Upper lobe of right lung (tissue), 1 donor: ENCODE results near the gene LMBR1. TPM values are rescaled to one million over a fixed set of nuclear protein-coding genes. Genes with fewer than 3 reads are reported as not detected.

Experiments
- ATAC-seq: fragments of 200-7000 bp; cut with Tn5 transposase; one replicate; pipeline ENCODE4 v1.9.1; 2020; ENCODE audit warnings: mild to moderate bottlenecking, moderate library complexity
- DNase-seq: peaks from one replicate; pipeline ENCODE4 v3.0.0-alpha.2; 2020
- H3K27ac ChIP-seq: fragments of 200-600 bp; one replicate; pipeline ENCODE4 v1.8.0; 2022
- H3K27me3 ChIP-seq: fragments of 200-600 bp; one replicate; pipeline ENCODE4 v1.8.0; 2022; ENCODE audit warnings: mild to moderate bottlenecking
- H3K36me3 ChIP-seq: fragments of 200-600 bp; one replicate; pipeline ENCODE4 v1.8.0; 2022
- H3K4me1 ChIP-seq: fragments of 200-600 bp; one replicate; pipeline ENCODE4 v1.8.0; 2022
- H3K4me3 ChIP-seq: fragments of 200-600 bp; one replicate; pipeline ENCODE4 v1.8.0; 2022; ENCODE audit warnings: mild to moderate bottlenecking
- H3K9me3 ChIP-seq: fragments of 200-600 bp; one replicate; pipeline ENCODE4 v1.8.0; 2022
- CTCF ChIP-seq: fragments of 200-600 bp; IDR thresholded peaks from one replicate; pipeline ENCODE4 v1.8.0; 2022; ENCODE audit warnings: antibody characterized with exemption
- intact Hi-C: fragments of 100-400 bp; cut with DNase I; formaldehyde crosslinking; loops from one replicate; pipeline ENCODE4 v1.11.0; 2022
- total RNA-seq: library from RNA; stranded (reverse); fragmentation: NEBNext Ultra II Directional; extraction: Animal tissue kit (Norgen Biotek cat#: 25700); gene quantifications from one replicate; pipeline ENCODE4 v1.2.1, GENCODE V29; 2021
- donor health status: DM: no; HTN: yes; CAD: no; lungs with severe emphysema.

Gene LMBR1
- total RNA-seq, 1 donor from 2014 or later, result 70.5 TPM

DNA sequence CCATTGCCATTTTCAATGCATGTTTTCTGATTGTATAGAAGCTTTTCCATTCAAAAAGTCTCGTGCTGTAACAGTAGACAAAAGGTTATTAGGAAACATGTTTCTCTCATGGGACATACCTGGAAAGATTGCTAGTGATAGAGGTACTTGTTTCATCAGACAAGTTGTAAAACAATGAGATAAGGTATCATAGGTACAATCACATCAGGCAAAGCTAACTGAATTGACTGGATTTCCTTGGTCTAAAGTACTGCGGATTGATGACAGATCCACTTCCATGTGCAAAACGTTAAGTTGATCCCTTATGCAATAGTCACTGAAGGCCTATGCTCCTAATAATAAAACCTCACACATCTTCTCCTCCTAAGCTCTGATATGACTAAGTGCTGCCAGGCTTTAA lies 258.9 kb downstream of the LMBR1 start:
- Histone ChIP-seq H3K4me3 (no peak overlapping the region), H3K4me1 (peaks cover 5% of the 10 kb centered on the region), H3K36me3 (no peaks in the 10 kb centered on the region), H3K27me3 (no peaks in the 10 kb centered on the region), H3K27ac (no peak overlapping the region), H3K9me3 (no peaks in the 10 kb centered on the region)
- TF ChIP-seq CTCF, result no peak
- DNase-seq, result no peak
- ATAC-seq, result no peak
- intact Hi-C loops, result no loop called here

DNA sequence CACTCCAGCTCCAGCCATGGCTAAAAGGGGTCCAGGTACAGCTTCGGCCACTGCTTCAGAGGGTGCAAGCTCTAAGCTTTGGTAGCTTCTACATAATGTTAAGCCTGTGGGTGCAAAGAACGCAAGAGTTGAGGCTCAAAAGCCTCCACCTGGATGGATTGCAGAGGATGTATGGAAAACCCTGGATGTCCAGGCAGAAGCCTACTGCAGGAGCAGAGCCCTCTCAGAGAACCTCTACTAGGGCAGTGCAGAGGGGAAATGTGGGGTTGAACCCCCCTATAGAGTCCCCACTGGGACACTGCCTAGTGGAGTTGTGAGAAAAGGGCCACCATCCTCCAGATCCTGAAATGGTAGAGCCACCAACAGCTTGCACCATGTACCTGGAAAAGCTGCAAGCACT lies 263.1 kb downstream of the LMBR1 start:
- no peaks in the 10 kb centered on the region for H3K9me3 ChIP-seq
- no peak for DNase-seq
- no peaks in the 10 kb centered on the region for H3K27me3 ChIP-seq
- intact Hi-C loops, result no loop called here
- ATAC-seq, result no peak
- no peak for TF ChIP-seq CTCF
- H3K27ac ChIP-seq, result no peak overlapping the region
- H3K4me3 ChIP-seq, result no peak overlapping the region
- H3K36me3 ChIP-seq, result no peaks in the 10 kb centered on the region
- H3K4me1 ChIP-seq, result no peaks in the 10 kb centered on the region

DNA sequence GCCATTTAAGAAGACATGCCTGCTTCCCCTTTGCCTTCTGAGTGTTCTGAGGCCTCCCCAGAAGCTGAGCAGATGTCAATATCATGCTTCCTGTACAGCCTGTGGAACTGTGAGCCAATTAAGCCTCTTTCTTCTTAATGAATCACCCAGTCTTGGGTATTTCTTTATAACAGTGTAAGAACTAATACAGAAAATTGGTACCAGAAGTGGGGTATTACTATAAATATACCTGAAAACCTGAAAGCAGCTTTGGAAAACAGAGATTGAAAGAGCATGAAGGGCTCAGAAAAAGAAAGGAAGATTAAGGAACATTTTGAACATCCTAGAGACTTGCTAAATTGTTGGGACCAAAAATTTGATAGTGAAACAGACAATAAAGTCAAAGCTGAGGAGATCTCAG lies 264.4 kb downstream of the LMBR1 start:
- Histone ChIP-seq H3K4me3 (no peak overlapping the region), H3K27me3 (no peaks in the 10 kb centered on the region), H3K36me3 (no peaks in the 10 kb centered on the region), H3K27ac (no peak overlapping the region), H3K9me3 (no peaks in the 10 kb centered on the region), H3K4me1 (no peaks in the 10 kb centered on the region)
- no peak for TF ChIP-seq CTCF
- ATAC-seq (no peak), DNase-seq (no peak)
- intact Hi-C loops, result no loop called here

Other genes starting within 250 kb of the LMBR1 start
- 20.6 TPM for gene NOM1, start 56.5 kb upstream of the LMBR1 start, total RNA-seq
- gene MNX1, start 117.5 kb upstream of the LMBR1 start, total RNA-seq, result 0.93 TPM
- gene UBE3C, start 245.7 kb upstream of the LMBR1 start, total RNA-seq, result 56.9 TPM